ENCODE data around the gene STK38L. TPM values are rescaled to one million over a fixed set of nuclear protein-coding genes. Genes with fewer than 3 reads are reported as not detected.
A peak's percentile ranks its signal among the peaks of the same experiment; 100 is the strongest.

Gene STK38L
- total and polyA plus RNA-seq, 2 experiments from 2014 or later, result 16.8 to 19.9 TPM

DNA sequence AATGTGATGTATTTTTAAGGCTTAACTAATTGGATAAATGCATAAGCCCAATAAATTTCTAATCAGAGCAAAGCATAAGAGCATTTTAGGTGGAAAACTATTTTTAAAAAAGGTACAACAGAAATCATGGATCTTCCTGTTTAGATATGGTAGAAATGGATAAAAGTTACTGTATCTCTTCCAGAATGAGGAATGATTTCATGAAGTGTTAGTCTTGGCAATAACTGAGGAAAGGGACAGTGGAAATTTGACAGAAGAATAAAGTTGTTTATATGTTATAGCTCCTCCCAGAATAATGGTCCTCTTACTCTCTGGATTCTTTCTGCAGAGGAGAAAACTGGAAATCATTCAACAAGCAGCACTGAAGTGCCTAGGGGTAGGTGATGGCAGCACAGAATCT is 56.1 kb downstream of the STK38L start:
- H3K4me1 ChIP-seq (ENCODE audit: insufficient read depth), result no peaks in the 10 kb centered on the region
- no peak overlapping the region for H3K27ac ChIP-seq
- peaks cover 4% of the 10 kb centered on the region; the same call in 1 of the 2 replicates for H3F3A ChIP-seq (ENCODE audit: insufficient read depth)
- TF ChIP-seq EZH2phosphoT487 (IDR thresholded peaks at IDR 0.05; ENCODE audit: insufficient read depth, low read depth), result no peak
- TF ChIP-seq EZH2 (IDR thresholded peaks at IDR 0.05; ENCODE audit: insufficient read depth, poor library complexity, severe bottlenecking), result no peak
- H3K36me3 ChIP-seq (ENCODE audit: low read depth), result peaks cover 11% of the 10 kb centered on the region; the same call in 1 of the 2 replicates
- H3K9ac ChIP-seq, result no peak overlapping the region
- H3K9me3 ChIP-seq (ENCODE audit: low read depth), result no peaks in the 10 kb centered on the region
- no peaks in the 10 kb centered on the region for H3K27me3 ChIP-seq (replicated peaks; ENCODE audit: insufficient read depth)
- no peak overlapping the region for H3K4me2 ChIP-seq (ENCODE audit: unreplicated experiment)
- H2AFZ ChIP-seq, result no peak overlapping the region
- in situ Hi-C loops (cut with MboI), result loop anchor here (10.0 kb wide), 1 partner anchor 285 kb away; the partner anchor contains the start of gene TM7SF3
- H4K20me1 ChIP-seq (ENCODE audit: insufficient read depth), result no peaks in the 10 kb centered on the region
- H3K79me2 ChIP-seq (ENCODE audit: insufficient read depth), result peaks cover 18% of the 10 kb centered on the region
- no peak for DNase-seq
- H3K4me3 ChIP-seq, result no peak overlapping the region
- no peaks in the 10 kb centered on the region for H3K9me2 ChIP-seq (ENCODE audit: insufficient read depth)

DNA sequence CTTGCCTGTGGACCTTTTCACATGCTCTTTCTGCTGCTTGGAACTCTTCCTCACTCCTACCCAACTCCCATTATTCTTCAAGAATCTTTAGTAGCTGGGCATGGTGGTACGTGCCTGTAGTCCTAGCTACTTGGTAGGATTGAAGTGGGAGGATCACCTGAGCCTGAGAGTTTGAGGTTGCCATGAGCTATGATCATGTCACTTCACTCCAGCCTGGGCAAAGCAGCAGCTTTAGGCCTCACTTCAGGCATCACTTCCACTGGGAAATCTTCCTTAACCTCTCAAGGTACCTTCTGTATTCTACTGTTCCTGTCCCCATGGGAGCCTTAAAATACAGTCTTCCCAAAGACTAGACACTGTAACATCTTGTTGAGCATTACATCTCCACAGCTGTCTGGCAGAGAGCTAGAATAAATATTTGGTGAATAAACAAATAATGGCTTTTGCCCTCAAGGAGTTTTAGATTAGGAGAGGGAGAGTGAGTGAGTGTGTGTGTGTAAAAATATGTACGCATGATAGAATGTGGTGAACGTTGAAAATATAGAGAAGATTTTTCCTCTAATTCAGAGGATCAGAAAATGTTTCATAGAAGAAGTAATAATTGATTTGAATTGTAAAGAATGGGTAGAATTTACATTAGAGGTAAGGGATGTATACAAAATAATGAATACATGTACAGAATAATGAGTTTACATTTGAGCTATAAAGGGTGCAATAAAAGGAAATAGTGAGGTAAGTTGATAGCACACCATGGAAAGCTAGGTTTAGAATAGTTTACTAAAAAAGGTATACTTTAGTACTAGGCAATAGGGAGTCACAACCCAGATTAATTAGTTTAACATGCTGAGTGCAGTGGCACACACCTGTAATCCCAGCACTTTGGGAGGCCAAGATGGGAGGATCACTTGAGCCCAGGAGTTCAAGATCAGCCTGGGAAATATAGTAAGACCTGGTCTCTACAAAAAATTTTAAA is 59.3 kb downstream of the STK38L start:
- Histone ChIP-seq H3F3A (ENCODE audit: insufficient read depth) (peaks cover 13% of the 10 kb centered on the region; the same call in 1 of the 2 replicates), H4K20me1 (ENCODE audit: insufficient read depth) (no peaks in the 10 kb centered on the region), H3K4me3 (no peak overlapping the region), H3K9me3 (ENCODE audit: low read depth) (no peaks in the 10 kb centered on the region), H3K9ac (no peak overlapping the region), H3K9me2 (ENCODE audit: insufficient read depth) (no peaks in the 10 kb centered on the region), H3K4me1 (ENCODE audit: insufficient read depth) (no peaks in the 10 kb centered on the region), H3K4me2 (ENCODE audit: unreplicated experiment) (no peak overlapping the region), H2AFZ (no peak overlapping the region), H3K27ac (no peak overlapping the region), H3K27me3 (replicated peaks; ENCODE audit: insufficient read depth) (no peaks in the 10 kb centered on the region), H3K36me3 (ENCODE audit: low read depth) (peaks cover 12% of the 10 kb centered on the region; the same call in 1 of the 2 replicates), H3K79me2 (ENCODE audit: insufficient read depth) (no peaks in the 10 kb centered on the region)
- 91 to 92% methylated on average over 3 of the region's 3 CpGs for WGBS, 2 experiments (ENCODE audit: low coverage in 1 of 2, low lambda C conversion rate in 2 of 2, missing lambda C conversion rate in 2 of 2)
- in situ Hi-C loops (cut with MboI), result loop anchor here (10.0 kb wide), 1 partner anchor 289 kb away; the partner anchor contains the start of gene TM7SF3
- DNase-seq, result no peak
- TF ChIP-seq EZH2 (IDR thresholded peaks at IDR 0.05; ENCODE audit: insufficient read depth, poor library complexity, severe bottlenecking), result no peak
- TF ChIP-seq EZH2phosphoT487 (IDR thresholded peaks at IDR 0.05; ENCODE audit: insufficient read depth, low read depth), result no peak

DNA sequence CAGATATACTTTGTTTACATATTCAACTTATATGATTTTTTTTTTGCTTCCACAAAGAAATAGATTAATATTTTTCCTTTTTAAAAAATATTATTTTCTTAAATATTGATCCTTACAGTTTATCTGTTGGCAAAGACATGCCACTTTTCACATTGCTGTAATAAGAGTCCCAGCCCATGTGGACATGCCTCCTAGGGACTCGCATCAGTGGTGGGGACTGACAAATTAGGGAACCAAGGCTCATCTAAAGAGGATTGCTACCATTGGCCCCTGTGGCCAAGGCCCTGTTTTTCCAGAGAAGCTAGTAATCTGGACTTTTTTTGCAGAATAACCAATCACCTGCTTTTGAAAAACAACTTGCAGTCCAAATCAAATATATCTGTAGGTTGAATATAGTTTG is 60.8 kb downstream of the STK38L start:
- peaks cover 13% of the 10 kb centered on the region; the same call in 1 of the 2 replicates for H3F3A ChIP-seq (ENCODE audit: insufficient read depth)
- H2AFZ ChIP-seq, result no peak overlapping the region
- peaks cover 15% of the 10 kb centered on the region for H3K36me3 ChIP-seq (ENCODE audit: low read depth)
- TF ChIP-seq EZH2 (IDR thresholded peaks at IDR 0.05; ENCODE audit: insufficient read depth, poor library complexity, severe bottlenecking), result no peak
- TF ChIP-seq EZH2phosphoT487 (IDR thresholded peaks at IDR 0.05; ENCODE audit: insufficient read depth, low read depth), result no peak
- H3K4me1 ChIP-seq (ENCODE audit: insufficient read depth), result no peaks in the 10 kb centered on the region
- H3K9me2 ChIP-seq (ENCODE audit: insufficient read depth), result no peaks in the 10 kb centered on the region
- H3K9ac ChIP-seq, result no peak overlapping the region
- no peak overlapping the region for H3K4me3 ChIP-seq
- H3K79me2 ChIP-seq (ENCODE audit: insufficient read depth), result no peaks in the 10 kb centered on the region
- DNase-seq, result no peak
- H3K9me3 ChIP-seq (ENCODE audit: low read depth), result no peaks in the 10 kb centered on the region
- no peak overlapping the region for H3K4me2 ChIP-seq (ENCODE audit: unreplicated experiment)
- in situ Hi-C loops (cut with MboI), result loop anchor here (10.0 kb wide), 1 partner anchor 290 kb away; the partner anchor contains the start of gene TM7SF3
- 89 to 93% methylated on average over 1 of the region's 1 CpG for WGBS, 2 experiments (ENCODE audit: low coverage in 1 of 2, low lambda C conversion rate in 2 of 2, missing lambda C conversion rate in 2 of 2)
- no peaks in the 10 kb centered on the region for H3K27me3 ChIP-seq (replicated peaks; ENCODE audit: insufficient read depth)
- no peaks in the 10 kb centered on the region for H4K20me1 ChIP-seq (ENCODE audit: insufficient read depth)
- H3K27ac ChIP-seq, result no peak overlapping the region

DNA sequence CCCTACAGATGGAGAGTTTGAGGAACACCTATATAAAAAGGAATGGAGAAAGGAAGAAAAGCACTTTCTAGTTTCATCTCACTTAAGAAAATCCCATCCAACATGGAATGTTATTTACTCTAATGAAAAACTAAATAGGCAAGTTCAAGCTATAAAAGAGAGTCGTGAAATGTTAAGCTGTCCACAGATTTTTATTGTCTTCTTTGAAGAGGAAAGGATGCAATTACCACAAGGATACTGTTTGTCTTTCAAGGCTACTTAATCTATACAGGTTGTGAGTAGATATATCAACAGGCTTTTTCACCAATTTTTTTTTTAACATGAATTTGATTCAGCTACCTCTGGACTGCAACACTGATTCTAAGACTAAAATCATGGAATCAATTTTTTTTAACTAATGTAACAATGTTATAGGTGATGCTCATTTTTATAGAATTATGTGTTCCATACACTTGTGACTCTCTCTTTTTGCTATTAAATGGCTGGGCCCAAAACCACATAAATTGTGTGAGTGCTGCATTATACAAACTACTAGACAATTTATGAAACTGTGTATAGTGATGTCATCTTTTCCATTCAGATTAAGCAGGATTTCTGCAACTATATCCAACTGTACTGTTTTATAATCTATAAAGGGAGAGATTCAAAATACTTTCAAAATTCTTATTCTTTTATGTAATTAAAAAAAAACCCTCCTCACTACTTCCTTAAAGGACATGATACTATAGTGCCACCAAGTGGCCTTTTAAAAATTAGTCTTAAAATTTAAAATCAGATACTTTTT is 61.8 kb downstream of the STK38L start:
- H3K4me2 ChIP-seq (ENCODE audit: unreplicated experiment), result no peak overlapping the region
- H3K9me3 ChIP-seq (ENCODE audit: low read depth), result no peaks in the 10 kb centered on the region
- in situ Hi-C loops (cut with MboI), result loop anchor here (10.0 kb wide), 1 partner anchor 291 kb away; the partner anchor contains the start of gene TM7SF3
- no peak overlapping the region for H2AFZ ChIP-seq
- H3F3A ChIP-seq (ENCODE audit: insufficient read depth), result peaks cover 13% of the 10 kb centered on the region; the same call in 1 of the 2 replicates
- 58 to 71% methylated on average over 1 of the region's 1 CpG for WGBS, 2 experiments (ENCODE audit: low coverage in 1 of 2, low lambda C conversion rate in 2 of 2, missing lambda C conversion rate in 2 of 2)
- DNase-seq, result peak; percentile 68
- peaks cover 15% of the 10 kb centered on the region for H3K36me3 ChIP-seq (ENCODE audit: low read depth)
- no peak overlapping the region for H3K4me3 ChIP-seq
- H3K79me2 ChIP-seq (ENCODE audit: insufficient read depth), result no peaks in the 10 kb centered on the region
- no peaks in the 10 kb centered on the region for H3K27me3 ChIP-seq (replicated peaks; ENCODE audit: insufficient read depth)
- H4K20me1 ChIP-seq (ENCODE audit: insufficient read depth), result no peaks in the 10 kb centered on the region
- no peak for TF ChIP-seq EZH2 (IDR thresholded peaks at IDR 0.05; ENCODE audit: insufficient read depth, poor library complexity, severe bottlenecking)
- no peak for TF ChIP-seq EZH2phosphoT487 (IDR thresholded peaks at IDR 0.05; ENCODE audit: insufficient read depth, low read depth)
- peak overlapping the region; percentile 3; the same call in 1 of the 2 replicates for H3K9ac ChIP-seq
- no peaks in the 10 kb centered on the region for H3K4me1 ChIP-seq (ENCODE audit: insufficient read depth)
- H3K27ac ChIP-seq, result no peak overlapping the region
- no peaks in the 10 kb centered on the region for H3K9me2 ChIP-seq (ENCODE audit: insufficient read depth)

Measured in GM23248 (cell line).